Colonic mucosa (tissue), 4 donors: ENCODE data around the gene OSBPL9. TPM values are rescaled to one million over a fixed set of nuclear protein-coding genes. Genes with fewer than 3 reads are reported as not detected.

Experiments used
- DNase-seq: peaks from one replicate; pipeline ENCODE4 v3.0.0-alpha.2; 2020
- H3K27ac ChIP-seq: fragments of 200-600 bp; one replicate; pipeline ENCODE4 v1.8.0; 2021
- H3K27me3 ChIP-seq: fragments of 200-600 bp; one replicate; pipeline ENCODE4 v1.8.0; 2021
- H3K36me3 ChIP-seq: fragments of 200-600 bp; one replicate; pipeline ENCODE4 v1.8.0; 2021
- H3K4me1 ChIP-seq: fragments of 200-600 bp; one replicate; pipeline ENCODE4 v1.8.0; 2021; ENCODE audit warnings: mild to moderate bottlenecking
- H3K4me3 ChIP-seq: fragments of 200-600 bp; one replicate; pipeline ENCODE4 v1.8.0; 2021
- H3K9ac ChIP-seq, 2 donors: one replicate each; pipeline ENCODE4 v1.7.0; 2013; ENCODE audit warnings: control low read depth in 2 of 2, low read depth in 2 of 2, low read length in 2 of 2
- H3K9me3 ChIP-seq: fragments of 200-600 bp; one replicate; pipeline ENCODE4 v1.8.0; 2021
- CTCF ChIP-seq: fragments of 200-600 bp; IDR thresholded peaks from one replicate; pipeline ENCODE4 v1.8.0; 2022; ENCODE audit warnings: antibody characterized with exemption, mild to moderate bottlenecking
- intact Hi-C: fragments of 100-400 bp; cut with DNase I; formaldehyde crosslinking; loops from one replicate; pipeline ENCODE4 v1.14.1; 2022
- total RNA-seq, 2 donors: library from RNA; stranded (reverse); fragmentation: NEBNext Ultra II Directional in 1 of 2; extraction: Animal tissue kit (Norgen Biotek cat#: 25700) in 1 of 2; gene quantifications; one replicate each; pipeline ENCODE4 v1.2.1, GENCODE V29; 2021
- donor health status: healthy.
- donor health status: DM: no; HTN: no; CAD: no.
- donor health status: DM: no; HTN: no; CAD: no.

Gene OSBPL9
- total RNA-seq, 2 donors from 2014 or later, result 37.3 to 59.6 TPM

DNA sequence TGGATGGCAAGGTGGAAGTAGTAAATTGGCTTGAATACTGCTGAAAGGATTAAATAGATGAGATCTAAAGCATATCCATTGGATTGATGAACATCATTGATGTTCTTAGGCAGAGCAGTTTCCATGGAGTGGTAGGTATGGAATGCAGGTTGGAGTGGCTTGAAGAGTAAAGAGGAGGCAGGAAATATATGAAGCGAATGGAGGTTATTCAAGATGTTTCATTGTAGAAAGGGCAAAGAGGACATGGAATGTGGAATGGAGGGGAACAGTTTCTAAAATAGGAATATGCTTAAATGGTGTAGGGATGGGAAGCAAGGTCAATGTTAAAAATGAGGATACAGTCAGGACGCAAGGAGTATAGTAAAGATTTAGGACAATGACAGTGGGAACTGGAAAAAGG, 6.1 kb downstream of the OSBPL9 start:
- intact Hi-C loops, result loop anchor here (10.0 kb wide), 1 partner anchor 142 kb away; no protein-coding TSS in a partner anchor
- Histone ChIP-seq H3K27me3 (no peaks in the 10 kb centered on the region), H3K4me1 (peaks cover 7% of the 10 kb centered on the region), H3K36me3 (no peaks in the 10 kb centered on the region), H3K9me3 (no peaks in the 10 kb centered on the region), H3K27ac (no peak overlapping the region), H3K4me3 (no peak overlapping the region), H3K9ac (no peak overlapping the region)
- DNase-seq, result no peak
- no peak for TF ChIP-seq CTCF

DNA sequence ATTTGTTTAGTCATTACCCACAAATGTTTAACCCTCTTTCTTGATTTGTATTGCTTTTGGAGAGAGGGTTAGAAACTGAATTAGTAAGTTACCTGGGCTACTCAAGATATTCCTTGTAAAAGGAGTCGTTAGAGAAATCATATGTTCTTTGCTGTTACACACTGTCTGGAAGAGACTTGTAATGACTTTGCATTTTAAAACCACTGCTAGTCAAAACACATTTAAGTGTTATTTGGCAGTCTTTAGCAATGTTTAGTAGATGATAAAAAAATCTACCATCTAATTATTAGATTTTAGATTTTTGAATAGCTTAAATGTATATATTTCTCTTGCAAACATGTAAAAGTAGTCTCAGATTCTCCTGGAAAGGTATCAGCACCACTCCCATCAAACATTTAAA, 6.6 kb downstream of the OSBPL9 start:
- Histone ChIP-seq H3K27me3 (no peaks in the 10 kb centered on the region), H3K9me3 (no peaks in the 10 kb centered on the region), H3K9ac (no peak overlapping the region), H3K36me3 (no peaks in the 10 kb centered on the region), H3K4me3 (no peak overlapping the region), H3K27ac (no peak overlapping the region), H3K4me1 (peaks cover 3% of the 10 kb centered on the region)
- no peak for TF ChIP-seq CTCF
- intact Hi-C loops, result loop anchor here (10.0 kb wide), 1 partner anchor 141 kb away; no protein-coding TSS in a partner anchor
- no peak for DNase-seq

DNA sequence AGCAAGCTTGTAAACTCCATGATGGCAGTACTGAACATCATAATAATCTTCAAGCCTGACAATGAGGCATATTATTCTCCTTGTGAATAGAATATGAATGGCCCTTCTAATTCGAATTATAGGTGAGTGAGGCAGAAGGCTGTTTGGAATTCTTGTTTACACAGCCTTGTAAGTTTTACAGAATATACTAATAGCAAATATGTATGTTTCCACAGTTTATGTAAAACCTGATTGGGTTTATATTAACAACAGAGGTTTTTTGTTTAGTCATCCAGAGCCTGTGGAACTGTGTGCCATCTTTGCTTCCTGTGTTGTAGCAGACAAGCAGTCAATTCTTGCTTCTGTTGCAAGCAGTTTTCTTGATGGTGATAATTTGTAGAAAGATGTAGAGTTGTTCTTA, 8.0 kb downstream of the OSBPL9 start:
- intact Hi-C loops, result loop anchor here (10.0 kb wide), 1 partner anchor 140 kb away; no protein-coding TSS in a partner anchor
- no peak for TF ChIP-seq CTCF
- H3K27me3 ChIP-seq, result no peaks in the 10 kb centered on the region
- peaks cover 3% of the 10 kb centered on the region for H3K4me1 ChIP-seq
- H3K9me3 ChIP-seq, result no peaks in the 10 kb centered on the region
- H3K27ac ChIP-seq, result no peak overlapping the region
- H3K9ac ChIP-seq, result no peak overlapping the region
- no peak for DNase-seq
- H3K36me3 ChIP-seq, result no peaks in the 10 kb centered on the region
- H3K4me3 ChIP-seq, result no peak overlapping the region

DNA sequence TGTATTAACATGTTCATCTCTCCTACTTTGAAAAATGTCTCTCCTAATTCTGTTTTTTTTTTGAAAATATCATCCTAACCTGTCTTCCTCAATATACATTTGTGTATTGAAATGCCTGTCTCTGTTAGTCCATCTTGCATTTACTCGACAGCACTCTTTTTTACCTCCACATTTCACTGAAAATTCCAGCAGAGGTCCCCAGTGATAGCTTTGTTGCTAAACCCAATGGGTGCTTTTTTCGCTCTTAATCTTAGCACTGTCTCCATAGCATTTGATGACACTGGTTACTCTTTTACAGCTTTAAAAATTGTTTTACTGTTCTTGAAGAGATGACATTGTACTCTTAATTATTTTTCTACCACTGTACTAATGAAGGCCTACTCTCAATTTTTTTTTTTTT, 10.8 kb downstream of the OSBPL9 start:
- Histone ChIP-seq H3K36me3 (no peaks in the 10 kb centered on the region), H3K9ac (no peak overlapping the region), H3K9me3 (no peaks in the 10 kb centered on the region), H3K4me1 (no peaks in the 10 kb centered on the region), H3K27ac (no peak overlapping the region), H3K27me3 (no peaks in the 10 kb centered on the region), H3K4me3 (no peak overlapping the region)
- DNase-seq, result no peak
- TF ChIP-seq CTCF, result peak; percentile 18
- intact Hi-C loops, result loop anchor here (10.0 kb wide), 1 partner anchor 137 kb away; no protein-coding TSS in a partner anchor

GRCh38 chr1:51628715-51629590, 12.1 kb downstream of the OSBPL9 start:
- intact Hi-C loops, result loop anchor here (10.0 kb wide), 1 partner anchor 136 kb away; no protein-coding TSS in a partner anchor
- Histone ChIP-seq H3K4me3 (no peak overlapping the region), H3K9me3 (no peaks in the 10 kb centered on the region), H3K9ac (no peak overlapping the region), H3K4me1 (no peaks in the 10 kb centered on the region), H3K27me3 (no peaks in the 10 kb centered on the region), H3K27ac (no peak overlapping the region), H3K36me3 (no peaks in the 10 kb centered on the region)
- TF ChIP-seq CTCF, result no peak
- DNase-seq, result no peak
